Subcutaneous adipose tissue (tissue), 4 donors: ENCODE measurements around the gene STARD13. TPM values are rescaled to one million over a fixed set of nuclear protein-coding genes. Genes with fewer than 3 reads are reported as not detected.

Experiments
- CTCF ChIP-seq: fragments of 450-650 bp; IDR thresholded peaks from one replicate; pipeline ENCODE4 v1.5.1; 2016; ENCODE audit warnings: low read depth, mild to moderate bottlenecking, control low read depth, antibody characterized with exemption, moderate library complexity
- total RNA-seq, 4 donors: library from RNA; depleted of rRNA; stranded (reverse); fragments of >200 nt; gene quantifications; one replicate each; pipeline ENCODE4 v1.1.0, GENCODE V29; 2016

The STARD13 gene
- total RNA-seq, 4 donors from 2014 or later: 42.9 to 67.8 (median 55.3) TPM

- TF ChIP-seq CTCF: no peak
Measured at GRCh38 chr13:33259296-33259695, 26.3 kb downstream of the STARD13 start.

- no peak for TF ChIP-seq CTCF
Measured at GRCh38 chr13:33258808-33259193, 26.8 kb downstream of the STARD13 start.

- TF ChIP-seq CTCF: no peak
Measured at GRCh38 chr13:33257841-33258807, 27.4 kb downstream of the STARD13 start.

GRCh38 chr13:33256148-33256840, 29.3 kb downstream of the STARD13 start:
- TF ChIP-seq CTCF: no peak

- TF ChIP-seq CTCF: no peak
Measured at GRCh38 chr13:33252135-33252534, 33.4 kb downstream of the STARD13 start.

GRCh38 chr13:33251131-33251661, 34.4 kb downstream of the STARD13 start:
- TF ChIP-seq CTCF: no peak

- TF ChIP-seq CTCF: no peak
Measured at GRCh38 chr13:33250609-33251008, 34.9 kb downstream of the STARD13 start.
